Endothelial cell of umbilical vein (primary cell): ENCODE results near the gene ZNF37A.

Experiments
- CTCF ChIP-seq, 2 donors: IDR thresholded peaks; 1 replicate in 1 of 2; 2 replicates in 1 of 2; pipeline ENCODE4 v1.5.1; 2011; ENCODE audit warnings: low read length in 2 of 2, mild to moderate bottlenecking in 2 of 2, moderate library complexity in 2 of 2, control low read depth in 1 of 2, inconsistent platforms in 1 of 2, low read depth in 1 of 2; ENCODE audit not compliant: insufficient read depth in 1 of 2; ENCODE audit errors: extremely low read depth in 1 of 2
- POLR2A ChIP-seq: IDR thresholded peaks from 2 replicates; pipeline ENCODE4 v1.6.1; 2012; ENCODE audit warnings: low read depth, mild to moderate bottlenecking, control low read depth, low read length

- TF ChIP-seq CTCF (IDR thresholded peaks at IDR 0.05; ENCODE audit: extremely low read depth in 1 of 2, insufficient read depth in 1 of 2, low read depth in 1 of 2, low read length in 2 of 2) (no peak), POLR2A (no peak)
Measured at GRCh38 chr10:38093816-38094157, 350 bp upstream of the ZNF37A start.
